Liver (tissue), 9 donors: ENCODE results near the gene ZBTB45. TPM values are rescaled to one million over a fixed set of nuclear protein-coding genes. Genes with fewer than 3 reads are reported as not detected.

Source experiments
- DNase-seq: peaks from one replicate; pipeline ENCODE4 v3.0.0-alpha.2; 2017; ENCODE audit warnings: low spot score
- H3K27ac ChIP-seq, 2 donors: one replicate each; pipeline ENCODE4 v1.7.0; 2013; ENCODE audit warnings: inconsistent platforms in 2 of 2, low read length in 2 of 2, control low read depth in 1 of 2, low read depth in 1 of 2, mild to moderate bottlenecking in 1 of 2
- H3K27me3 ChIP-seq, 4 donors: one replicate each; pipeline versions ENCODE4 v1.6.1 to v1.7.0; 2013; ENCODE audit warnings: low read length in 3 of 4, inconsistent platforms in 1 of 4, mild to moderate bottlenecking in 1 of 4, moderate library complexity in 1 of 4; ENCODE audit not compliant: control insufficient read depth in 4 of 4, insufficient read depth in 4 of 4
- H3K36me3 ChIP-seq, 4 donors: one replicate each; pipeline versions ENCODE4 v1.6.1 to v1.7.0; 2013; ENCODE audit warnings: low read length in 3 of 4, mild to moderate bottlenecking in 3 of 4, low read depth in 1 of 4, moderate library complexity in 1 of 4; ENCODE audit not compliant: control insufficient read depth in 4 of 4, insufficient read depth in 3 of 4
- H3K4me1 ChIP-seq, 4 donors: one replicate each; pipeline versions ENCODE4 v1.6.1 to v1.7.0; 2013; ENCODE audit warnings: low read length in 3 of 4, mild to moderate bottlenecking in 3 of 4, moderate library complexity in 1 of 4; ENCODE audit not compliant: control insufficient read depth in 4 of 4, insufficient read depth in 4 of 4
- H3K4me3 ChIP-seq, 3 donors: one replicate each; pipeline versions ENCODE4 v1.6.1 to v1.7.0; 2013; ENCODE audit warnings: low read length in 3 of 3, control low read depth in 1 of 3, low read depth in 1 of 3, mild to moderate bottlenecking in 1 of 3
- H3K9ac ChIP-seq, 2 donors: one replicate each; pipeline ENCODE4 v1.7.0; 2013; ENCODE audit warnings: low read length in 2 of 2, mild to moderate bottlenecking in 2 of 2, moderate library complexity in 2 of 2, control low read depth in 1 of 2, low read depth in 1 of 2
- H3K9me3 ChIP-seq, 4 donors: one replicate each; pipeline versions ENCODE4 v1.6.1 to v1.7.0; 2013; ENCODE audit warnings: low read length in 3 of 4; ENCODE audit not compliant: control insufficient read depth in 4 of 4
- EGR1 ChIP-seq, 2 donors: IDR thresholded peaks; 2 replicates each; pipeline ENCODE4 v1.6.1; 2016 to 2018; ENCODE audit warnings: antibody characterized with exemption in 2 of 2, low read depth in 2 of 2
- FOXA1 ChIP-seq: IDR thresholded peaks from 2 replicates; pipeline ENCODE4 v1.6.1; 2016; ENCODE audit warnings: antibody characterized with exemption
- FOXA2 ChIP-seq: IDR thresholded peaks from 2 replicates; pipeline ENCODE4 v1.6.1; 2016; ENCODE audit warnings: antibody characterized with exemption
- GABPA ChIP-seq, 2 donors: IDR thresholded peaks in 1 of 2; conservative IDR thresholded peaks in 1 of 2; 2 replicates each; pipeline ENCODE4 v1.6.1; 2016; ENCODE audit warnings: antibody characterized with exemption in 2 of 2, mild to moderate bottlenecking in 1 of 2, moderate library complexity in 1 of 2
- HNF4A ChIP-seq, 2 donors: conservative IDR thresholded peaks; 2 replicates each; pipeline ENCODE4 v1.6.1; 2016; ENCODE audit warnings: antibody characterized with exemption in 2 of 2, mild to moderate bottlenecking in 2 of 2
- HNF4G ChIP-seq: IDR thresholded peaks from 2 replicates; pipeline ENCODE4 v1.6.1; 2016; ENCODE audit warnings: antibody characterized with exemption
- JUND ChIP-seq, 2 donors: IDR thresholded peaks; 2 replicates each; pipeline ENCODE4 v1.6.1; 2016; ENCODE audit warnings: antibody characterized with exemption in 2 of 2
- NR2F2 ChIP-seq: IDR thresholded peaks from 2 replicates; pipeline ENCODE4 v1.6.1; 2016; ENCODE audit warnings: antibody characterized with exemption
- RAD21 ChIP-seq, 2 donors: IDR thresholded peaks; 2 replicates each; pipeline ENCODE4 v1.6.1; 2016; ENCODE audit warnings: antibody characterized with exemption in 2 of 2, mild to moderate bottlenecking in 2 of 2
- RXRA ChIP-seq, 2 donors: IDR thresholded peaks; 2 replicates each; pipeline ENCODE4 v1.6.1; 2017 to 2018; ENCODE audit warnings: antibody characterized with exemption in 2 of 2, mild to moderate bottlenecking in 1 of 2
- SP1 ChIP-seq: IDR thresholded peaks from 2 replicates; pipeline ENCODE4 v1.6.1; 2018; ENCODE audit warnings: antibody characterized with exemption, mild to moderate bottlenecking
- TAF1 ChIP-seq: conservative IDR thresholded peaks from 2 replicates; pipeline ENCODE4 v1.6.1; 2016; ENCODE audit warnings: antibody characterized with exemption, mild to moderate bottlenecking
- YY1 ChIP-seq: IDR thresholded peaks from 2 replicates; pipeline ENCODE4 v1.6.1; 2016; ENCODE audit warnings: antibody characterized with exemption, mild to moderate bottlenecking
- WGBS: extraction: QIAGEN DNeasy Blood & Tissue Kit; methylation state at CpG from one replicate; pipeline ENCODE4 v1.1.7; 2013; 5-methylcytosine and 5-hydroxymethylcytosine counted together
- polyA plus RNA-seq, 2 donors: library from polyadenylated mRNA; stranded (reverse) in 1 of 2; unstranded in 1 of 2; fragments of 200-250 nt in 1 of 2; fragments of >200 nt in 1 of 2; fragmentation: Nextera tagmentation in 1 of 2; extraction: Ambion mirVana in 1 of 2; gene quantifications; one replicate each; pipeline versions ENCODE4 v1.2.1 to v1.2.3, GENCODE V29; 2013 to 2015
- total RNA-seq, 2 donors: library from RNA; depleted of rRNA; stranded (reverse); fragments of >200 nt; gene quantifications; one replicate each; pipeline ENCODE4 v1.2.3, GENCODE V29; 2014
- TF ChIP-seq, protein P1 (sequence below): IDR thresholded peaks from 2 replicates; pipeline ENCODE4 v1.6.1; 2016; ENCODE audit warnings: antibody characterized with exemption
- TF ChIP-seq, protein P2 (sequence below): fragments of 150-350 bp; IDR thresholded peaks from 2 replicates; pipeline ENCODE4 v1.5.1; 2017; ENCODE audit warnings: improper control_type of control experiment, low read depth, low read length; ENCODE audit not compliant: missing input control
- TF ChIP-seq, protein P3 (sequence below): IDR thresholded peaks from 2 replicates; pipeline ENCODE4 v1.6.1; 2016; ENCODE audit warnings: antibody characterized with exemption
- TF ChIP-seq, protein P4 (sequence below): IDR thresholded peaks from 2 replicates; pipeline ENCODE4 v1.6.1; 2016; ENCODE audit warnings: antibody characterized with exemption
- TF ChIP-seq, protein P5 (sequence below): IDR thresholded peaks from 2 replicates; pipeline ENCODE4 v1.6.1; 2016; ENCODE audit warnings: antibody characterized with exemption, mild to moderate bottlenecking
- donor health status: healthy.
- donor health status: healthy.
- donor health status: healthy.
- donor health status: healthy.
- donor health status: healthy.

ZBTB45 gene
- total and polyA plus RNA-seq, 4 donors: 2.1 to 4.0 (median 2.7) TPM

DNA sequence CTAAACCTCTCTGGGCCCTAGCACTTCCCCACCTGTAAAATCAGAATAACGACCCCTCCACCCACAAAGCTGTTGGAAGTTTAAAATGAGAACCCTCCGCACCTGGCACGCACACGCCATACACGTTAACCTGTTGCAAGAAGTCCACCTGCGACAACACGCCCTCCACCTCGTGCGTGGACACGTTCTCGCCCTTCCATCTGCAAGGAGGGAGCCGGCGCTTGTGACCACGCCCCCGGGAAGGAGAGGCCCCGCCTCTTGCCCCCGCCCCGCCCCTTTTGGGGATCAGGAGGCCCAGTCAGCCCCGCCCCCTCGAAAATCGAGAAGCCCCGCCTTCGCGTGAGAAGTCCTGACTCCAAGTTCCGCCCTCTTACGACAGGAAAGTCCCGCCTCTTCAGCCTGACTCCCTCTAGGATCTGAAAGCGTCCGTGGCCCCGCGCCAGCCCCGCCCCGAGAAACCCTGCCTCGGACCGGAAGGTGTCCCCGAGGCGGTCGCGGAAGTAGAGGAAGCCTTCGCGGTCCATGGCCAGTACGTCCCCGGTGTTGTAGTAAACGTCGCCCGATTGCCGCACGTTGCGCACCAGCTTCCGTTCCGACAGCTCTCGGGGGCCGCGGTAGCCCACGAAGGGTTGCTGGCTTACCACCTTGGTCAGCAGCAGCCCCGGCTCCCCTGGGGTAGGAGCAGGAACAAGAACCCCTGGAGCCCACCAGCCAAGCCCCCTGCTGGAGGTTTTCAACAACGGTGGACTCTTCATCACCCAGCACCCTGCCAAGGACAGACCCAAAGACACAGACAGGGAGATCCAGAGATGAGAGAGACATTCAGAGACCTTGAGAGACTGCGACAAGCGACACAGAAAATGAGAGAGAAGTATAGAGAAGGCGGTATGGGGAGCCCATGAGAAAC is 20.3 kb downstream of the ZBTB45 start:
- Histone ChIP-seq H3K9me3 (no peaks in the 10 kb centered on the region), H3K4me3 (peak overlapping the region; percentile 45 to 61 (median 54)), H3K27ac (peak overlapping the region; percentile 80 to 86), H3K4me1 (peaks cover 8 to 41% (median 20%) of the 10 kb centered on the region in 4 donors), H3K27me3 (no peaks in the 10 kb centered on the region), H3K36me3 (peaks cover 0 to 3% (median 1%) of the 10 kb centered on the region in 4 donors), H3K9ac (peak overlapping the region; percentile 11 to 62)
- peak; percentile 100 for DNase-seq
- TF ChIP-seq FOXA2 (no peak), FOXA1 (peak; percentile 73), GABPA (IDR thresholded peaks at IDR 0.05 in 1 of 2, conservative IDR thresholded peaks at IDR 0.05 in 1 of 2) (peak; percentile 95 to 98), RAD21 (IDR thresholded peaks at IDR 0.05) (peak; percentile 12 to 58), JUND (IDR thresholded peaks at IDR 0.05) (peak in 1 of 2 donors; percentile 7), NR2F2 (peak; percentile 33), HNF4A (conservative IDR thresholded peaks at IDR 0.05) (peak in 1 of 2 donors; percentile 39), TAF1 (no peak), YY1 (peak; percentile 64), EGR1 (IDR thresholded peaks at IDR 0.05; ENCODE audit: low read depth in 2 of 2) (peak; percentile 7 to 75), SP1 (peak; percentile 85), HNF4G (no peak), RXRA (IDR thresholded peaks at IDR 0.05) (peak; percentile 49 to 66)
- TF ChIP-seq, protein P1, sequence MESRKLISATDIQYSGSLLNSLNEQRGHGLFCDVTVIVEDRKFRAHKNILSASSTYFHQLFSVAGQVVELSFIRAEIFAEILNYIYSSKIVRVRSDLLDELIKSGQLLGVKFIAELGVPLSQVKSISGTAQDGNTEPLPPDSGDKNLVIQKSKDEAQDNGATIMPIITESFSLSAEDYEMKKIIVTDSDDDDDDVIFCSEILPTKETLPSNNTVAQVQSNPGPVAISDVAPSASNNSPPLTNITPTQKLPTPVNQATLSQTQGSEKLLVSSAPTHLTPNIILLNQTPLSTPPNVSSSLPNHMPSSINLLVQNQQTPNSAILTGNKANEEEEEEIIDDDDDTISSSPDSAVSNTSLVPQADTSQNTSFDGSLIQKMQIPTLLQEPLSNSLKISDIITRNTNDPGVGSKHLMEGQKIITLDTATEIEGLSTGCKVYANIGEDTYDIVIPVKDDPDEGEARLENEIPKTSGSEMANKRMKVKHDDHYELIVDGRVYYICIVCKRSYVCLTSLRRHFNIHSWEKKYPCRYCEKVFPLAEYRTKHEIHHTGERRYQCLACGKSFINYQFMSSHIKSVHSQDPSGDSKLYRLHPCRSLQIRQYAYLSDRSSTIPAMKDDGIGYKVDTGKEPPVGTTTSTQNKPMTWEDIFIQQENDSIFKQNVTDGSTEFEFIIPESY: peak; percentile 81
- TF ChIP-seq, protein P2, sequence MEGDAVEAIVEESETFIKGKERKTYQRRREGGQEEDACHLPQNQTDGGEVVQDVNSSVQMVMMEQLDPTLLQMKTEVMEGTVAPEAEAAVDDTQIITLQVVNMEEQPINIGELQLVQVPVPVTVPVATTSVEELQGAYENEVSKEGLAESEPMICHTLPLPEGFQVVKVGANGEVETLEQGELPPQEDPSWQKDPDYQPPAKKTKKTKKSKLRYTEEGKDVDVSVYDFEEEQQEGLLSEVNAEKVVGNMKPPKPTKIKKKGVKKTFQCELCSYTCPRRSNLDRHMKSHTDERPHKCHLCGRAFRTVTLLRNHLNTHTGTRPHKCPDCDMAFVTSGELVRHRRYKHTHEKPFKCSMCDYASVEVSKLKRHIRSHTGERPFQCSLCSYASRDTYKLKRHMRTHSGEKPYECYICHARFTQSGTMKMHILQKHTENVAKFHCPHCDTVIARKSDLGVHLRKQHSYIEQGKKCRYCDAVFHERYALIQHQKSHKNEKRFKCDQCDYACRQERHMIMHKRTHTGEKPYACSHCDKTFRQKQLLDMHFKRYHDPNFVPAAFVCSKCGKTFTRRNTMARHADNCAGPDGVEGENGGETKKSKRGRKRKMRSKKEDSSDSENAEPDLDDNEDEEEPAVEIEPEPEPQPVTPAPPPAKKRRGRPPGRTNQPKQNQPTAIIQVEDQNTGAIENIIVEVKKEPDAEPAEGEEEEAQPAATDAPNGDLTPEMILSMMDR: no peak
- TF ChIP-seq, protein P3, sequence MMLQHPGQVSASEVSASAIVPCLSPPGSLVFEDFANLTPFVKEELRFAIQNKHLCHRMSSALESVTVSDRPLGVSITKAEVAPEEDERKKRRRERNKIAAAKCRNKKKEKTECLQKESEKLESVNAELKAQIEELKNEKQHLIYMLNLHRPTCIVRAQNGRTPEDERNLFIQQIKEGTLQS: no peak
- TF ChIP-seq, protein P4, sequence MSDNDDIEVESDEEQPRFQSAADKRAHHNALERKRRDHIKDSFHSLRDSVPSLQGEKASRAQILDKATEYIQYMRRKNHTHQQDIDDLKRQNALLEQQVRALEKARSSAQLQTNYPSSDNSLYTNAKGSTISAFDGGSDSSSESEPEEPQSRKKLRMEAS: peak; percentile 82
- TF ChIP-seq, protein P5, sequence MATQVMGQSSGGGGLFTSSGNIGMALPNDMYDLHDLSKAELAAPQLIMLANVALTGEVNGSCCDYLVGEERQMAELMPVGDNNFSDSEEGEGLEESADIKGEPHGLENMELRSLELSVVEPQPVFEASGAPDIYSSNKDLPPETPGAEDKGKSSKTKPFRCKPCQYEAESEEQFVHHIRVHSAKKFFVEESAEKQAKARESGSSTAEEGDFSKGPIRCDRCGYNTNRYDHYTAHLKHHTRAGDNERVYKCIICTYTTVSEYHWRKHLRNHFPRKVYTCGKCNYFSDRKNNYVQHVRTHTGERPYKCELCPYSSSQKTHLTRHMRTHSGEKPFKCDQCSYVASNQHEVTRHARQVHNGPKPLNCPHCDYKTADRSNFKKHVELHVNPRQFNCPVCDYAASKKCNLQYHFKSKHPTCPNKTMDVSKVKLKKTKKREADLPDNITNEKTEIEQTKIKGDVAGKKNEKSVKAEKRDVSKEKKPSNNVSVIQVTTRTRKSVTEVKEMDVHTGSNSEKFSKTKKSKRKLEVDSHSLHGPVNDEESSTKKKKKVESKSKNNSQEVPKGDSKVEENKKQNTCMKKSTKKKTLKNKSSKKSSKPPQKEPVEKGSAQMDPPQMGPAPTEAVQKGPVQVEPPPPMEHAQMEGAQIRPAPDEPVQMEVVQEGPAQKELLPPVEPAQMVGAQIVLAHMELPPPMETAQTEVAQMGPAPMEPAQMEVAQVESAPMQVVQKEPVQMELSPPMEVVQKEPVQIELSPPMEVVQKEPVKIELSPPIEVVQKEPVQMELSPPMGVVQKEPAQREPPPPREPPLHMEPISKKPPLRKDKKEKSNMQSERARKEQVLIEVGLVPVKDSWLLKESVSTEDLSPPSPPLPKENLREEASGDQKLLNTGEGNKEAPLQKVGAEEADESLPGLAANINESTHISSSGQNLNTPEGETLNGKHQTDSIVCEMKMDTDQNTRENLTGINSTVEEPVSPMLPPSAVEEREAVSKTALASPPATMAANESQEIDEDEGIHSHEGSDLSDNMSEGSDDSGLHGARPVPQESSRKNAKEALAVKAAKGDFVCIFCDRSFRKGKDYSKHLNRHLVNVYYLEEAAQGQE: peak; percentile 70
- 2% methylated on average over 60 of the region's 60 CpGs for WGBS
